Aorta (tissue), 5 donors: ENCODE measurements around the gene E2F4. TPM values are rescaled to one million over a fixed set of nuclear protein-coding genes. Genes with fewer than 3 reads are reported as not detected.

Experiments used
- ATAC-seq: fragments of 200-7000 bp; cut with Tn5 transposase; one replicate; pipeline ENCODE4 v1.9.1; 2022; ENCODE audit warnings: moderate library complexity; ENCODE audit not compliant: low FRiP score
- DNase-seq, 2 donors: peaks; one replicate each; pipeline ENCODE4 v3.0.0-alpha.2; 2020
- H3K27ac ChIP-seq, 2 donors: one replicate each; pipeline ENCODE4 v1.5.1; 2013; ENCODE audit warnings: low read length in 2 of 2, mild to moderate bottlenecking in 2 of 2, moderate library complexity in 2 of 2, control low read depth in 1 of 2, inconsistent platforms in 1 of 2, low read depth in 1 of 2
- H3K27me3 ChIP-seq, 2 donors: one replicate each; pipeline ENCODE4 v1.6.1; 2013; ENCODE audit warnings: control low read depth in 1 of 2, low read length in 1 of 2, mild to moderate bottlenecking in 1 of 2, moderate library complexity in 1 of 2; ENCODE audit not compliant: insufficient read depth in 2 of 2, control insufficient read depth in 1 of 2
- H3K36me3 ChIP-seq, 2 donors: one replicate each; pipeline ENCODE4 v1.6.1; 2013; ENCODE audit warnings: control low read depth in 1 of 2, low read length in 1 of 2, mild to moderate bottlenecking in 1 of 2; ENCODE audit not compliant: insufficient read depth in 2 of 2, control insufficient read depth in 1 of 2
- H3K4me1 ChIP-seq, 2 donors: one replicate each; pipeline ENCODE4 v1.6.1; 2013; ENCODE audit warnings: low read length in 2 of 2, control low read depth in 1 of 2, mild to moderate bottlenecking in 1 of 2, moderate library complexity in 1 of 2; ENCODE audit not compliant: insufficient read depth in 2 of 2, control insufficient read depth in 1 of 2
- H3K4me3 ChIP-seq, 2 donors: one replicate each; pipeline ENCODE4 v1.5.1; 2013; ENCODE audit warnings: low read length in 2 of 2, control low read depth in 1 of 2, mild to moderate bottlenecking in 1 of 2
- H3K9me3 ChIP-seq: one replicate; pipeline ENCODE4 v1.6.1; 2013; ENCODE audit warnings: mild to moderate bottlenecking, low read length; ENCODE audit not compliant: control insufficient read depth
- WGBS, 2 donors: extraction: QIAGEN DNeasy Blood & Tissue Kit; methylation state at CpG; one replicate each; pipeline ENCODE4 v1.1.7; 2013; 5-methylcytosine and 5-hydroxymethylcytosine counted together
- intact Hi-C, 2 donors: fragments of 100-400 bp; cut with DNase I; formaldehyde crosslinking; loops; one replicate each; pipeline versions ENCODE4 v1.14.2 to v1.15.0; 2022
- microRNA-seq, 2 donors: library from miRNA; unstranded; fragments of <30 nt; microRNA quantifications; one replicate each; pipeline ENCODE4 v1.2.0, GENCODE V29; 2020
- polyA plus RNA-seq, 2 donors: library from polyadenylated mRNA; stranded (reverse); fragments of 200-250 nt; gene quantifications; one replicate each; pipeline ENCODE4 v1.2.3, GENCODE V29; 2013
- total RNA-seq, 2 donors: library from RNA; stranded (reverse); fragmentation: NEBNext Ultra II Directional; extraction: Animal tissue kit (Norgen Biotek cat#: 25700); gene quantifications; one replicate each; pipeline ENCODE4 v1.2.1, GENCODE V29; 2021
- donor health status: healthy with polysubstance abuse.
- donor health status: Bipolar disorder and iron deficiency.
- donor health status: DM: no; HTN: no; CAD: no.
- donor health status: DM: no; HTN: no; CAD: no.
- donor health status: DM: yes; HTN: yes; CAD: no.

E2F4 gene
- total and polyA plus RNA-seq, 4 donors = 27.9 to 58.1 (median 52.2) TPM

- Histone ChIP-seq H3K27ac (peak overlapping the region in 1 of 2 donors; percentile 69), H3K4me1 (no peaks in the 10 kb centered on the region)
- no peak for ATAC-seq
Observed at GRCh38 chr16:67245674-67246080, 53.7 kb downstream of the E2F4 start.

GRCh38 chr16:67246081-67246755 is 54.3 kb downstream of the E2F4 start:
- H3K4me3 ChIP-seq = peak overlapping the region; percentile 60 to 78
- H3K27ac ChIP-seq = peak overlapping the region; percentile 7 to 69
- WGBS, 2 donors = 0% methylated on average over 36 to 48 of the region's 48 CpGs
- intact Hi-C loops = no loop called here
- no peaks in the 10 kb centered on the region for H3K9me3 ChIP-seq
- peak; percentile 87 to 92 for DNase-seq
- H3K36me3 ChIP-seq = no peaks in the 10 kb centered on the region
- no peaks in the 10 kb centered on the region for H3K4me1 ChIP-seq
- ATAC-seq = peak; percentile 64
- no peaks in the 10 kb centered on the region for H3K27me3 ChIP-seq

More at GRCh38 chr16:67245674-67246080, 53.7 kb downstream of the E2F4 start:
- H3K36me3 ChIP-seq = no peaks in the 10 kb centered on the region
- DNase-seq = no peak
- 10 to 12% methylated on average over 8 of the region's 8 CpGs for WGBS, 2 donors
- H3K9me3 ChIP-seq = no peaks in the 10 kb centered on the region
- intact Hi-C loops = no loop called here
- H3K27me3 ChIP-seq = no peaks in the 10 kb centered on the region
- H3K4me3 ChIP-seq = peak overlapping the region; percentile 60 to 78

- intact Hi-C loops = no loop called here
- no peaks in the 10 kb centered on the region for H3K4me1 ChIP-seq
- WGBS, 2 donors = 0% methylated on average over 26 of the region's 26 CpGs
Observed at GRCh38 chr16:67246756-67247191, 54.8 kb downstream of the E2F4 start.

GRCh38 chr16:67247192-67248072 is 55.5 kb downstream of the E2F4 start, which contains the start of gene FHOD1:
Gene FHOD1 (minus strand): TSS chr16:67247481. CDS start chr16:67247410, 71 bp downstream.
- Histone ChIP-seq H3K27ac (peak within 1 kb of the TSS in 1 of 2 donors; percentile 69), H3K27me3 (no peaks in the 10 kb centered on the region), H3K9me3 (no peaks in the 10 kb centered on the region), H3K4me1 (no peaks in the 10 kb centered on the region), H3K4me3 (peak within 1 kb of the TSS; percentile 60 to 78), H3K36me3 (no peaks in the 10 kb centered on the region)
- intact Hi-C loops = no loop called here
- WGBS, 2 donors = 0% methylated on average over 59 to 60 of the region's 60 CpGs
- ATAC-seq (peak; percentile 94), DNase-seq (peak; percentile 98 to 100)

More at GRCh38 chr16:67246756-67247191, 54.8 kb downstream of the E2F4 start:
- DNase-seq (peak; percentile 69 to 81), ATAC-seq (peak; percentile 1)
- H3K36me3 ChIP-seq = no peaks in the 10 kb centered on the region
- peak overlapping the region; percentile 60 to 78 for H3K4me3 ChIP-seq
- no peaks in the 10 kb centered on the region for H3K9me3 ChIP-seq
- H3K27me3 ChIP-seq = no peaks in the 10 kb centered on the region
- peak overlapping the region in 1 of 2 donors; percentile 58 for H3K27ac ChIP-seq

- H3K9me3 ChIP-seq = no peaks in the 10 kb centered on the region
- H3K27me3 ChIP-seq = no peaks in the 10 kb centered on the region
- DNase-seq (peak in 1 of 2 donors; percentile 45), ATAC-seq (no peak)
- 5 to 6% methylated on average over 7 of the region's 7 CpGs for WGBS, 2 donors
- intact Hi-C loops = no loop called here
- H3K4me3 ChIP-seq = no peak overlapping the region
- no peaks in the 10 kb centered on the region for H3K4me1 ChIP-seq
- H3K27ac ChIP-seq = no peak overlapping the region
- no peaks in the 10 kb centered on the region for H3K36me3 ChIP-seq
Observed at GRCh38 chr16:67248073-67248400, 56.1 kb downstream of the E2F4 start.

Small RNA genes within 50 kb of the gene (microRNA-seq; reads per million reads assigned to microRNA genes)
- 122 to 1,141 reads per million in 2 donors for gene MIR328

Other genes starting within 250 kb of the E2F4 start
- 1 to 10 TPM; 1.0 to 2.4 TPM for gene CES3, start 230.9 kb upstream of the E2F4 start, total RNA-seq
- gene CES3, start 230.9 kb upstream of the E2F4 start, polyA plus RNA-seq = 1 to 10 TPM in 1 of 2 donors, under 1 TPM in 1; 0.15 to 1.5 TPM
- 10 to 100 TPM in 1 of 2 donors, 1 to 10 TPM in 1; 5.5 to 14.2 TPM for gene CES4A, start 203.6 kb upstream of the E2F4 start, total RNA-seq
- gene CES4A, start 203.6 kb upstream of the E2F4 start, polyA plus RNA-seq = 10 to 100 TPM in 1 of 2 donors, 1 to 10 TPM in 1; 1.9 to 22.7 TPM
- gene CBFB, start 163.0 kb upstream of the E2F4 start, total RNA-seq = 10 to 100 TPM; 37.4 to 67.3 TPM
- gene CBFB, start 163.0 kb upstream of the E2F4 start, polyA plus RNA-seq = 10 to 100 TPM; 12.0 to 19.9 TPM
- 10 to 100 TPM; 13.7 to 20.7 TPM for gene PHAF1, start 82.2 kb upstream of the E2F4 start, total RNA-seq
- 10 to 100 TPM; 12.6 to 13.4 TPM for gene PHAF1, start 82.2 kb upstream of the E2F4 start, polyA plus RNA-seq
- gene B3GNT9, start 41.2 kb upstream of the E2F4 start, total RNA-seq = 10 to 100 TPM; 13.0 to 21.3 TPM
- 10 to 100 TPM in 1 of 2 donors, 1 to 10 TPM in 1; 3.9 to 22.4 TPM for gene B3GNT9, start 41.2 kb upstream of the E2F4 start, polyA plus RNA-seq
- 10 to 100 TPM; 17.1 to 24.3 TPM for gene TRADD, start 32.2 kb upstream of the E2F4 start, total RNA-seq
- gene TRADD, start 32.2 kb upstream of the E2F4 start, polyA plus RNA-seq = 10 to 100 TPM; 15.7 to 45.2 TPM
- 10 to 100 TPM in 1 of 2 donors, 1 to 10 TPM in 1; 7.3 to 20.8 TPM for gene FBXL8, start 32.2 kb upstream of the E2F4 start, total RNA-seq
- gene FBXL8, start 32.2 kb upstream of the E2F4 start, polyA plus RNA-seq = 10 to 100 TPM in 1 of 2 donors, 1 to 10 TPM in 1; 1.1 to 32.1 TPM
- 100 to 1,000 TPM in 1 of 2 donors, 10 to 100 TPM in 1; 22.2 to 101 TPM for gene HSF4, start 27.4 kb upstream of the E2F4 start, total RNA-seq
- 100 to 1,000 TPM in 1 of 2 donors, 10 to 100 TPM in 1; 25.0 to 133 TPM for gene HSF4, start 27.4 kb upstream of the E2F4 start, polyA plus RNA-seq
- 10 to 100 TPM; 24.4 to 47.2 TPM for gene NOL3, start 21.6 kb upstream of the E2F4 start, total RNA-seq
- 100 to 1,000 TPM in 1 of 2 donors, 10 to 100 TPM in 1; 67.5 to 122 TPM for gene NOL3, start 21.6 kb upstream of the E2F4 start, polyA plus RNA-seq
- 10 to 100 TPM; 18.1 to 33.8 TPM for gene MATCAP1, start 8.2 kb upstream of the E2F4 start, total RNA-seq
- gene MATCAP1, start 8.2 kb upstream of the E2F4 start, polyA plus RNA-seq = 10 to 100 TPM in 1 of 2 donors, 1 to 10 TPM in 1; 3.0 to 45.7 TPM
- 1 to 10 TPM; 1.3 to 4.4 TPM for gene EXOC3L1, start 2.0 kb upstream of the E2F4 start, total RNA-seq
- 1 to 10 TPM in 1 of 2 donors, under 1 TPM in 1; 0.51 to 1.8 TPM for gene EXOC3L1, start 2.0 kb upstream of the E2F4 start, polyA plus RNA-seq
- gene ELMO3, start 7.0 kb downstream of the E2F4 start, total RNA-seq = 1 to 10 TPM in 1 of 2 donors, under 1 TPM in 1; 0.97 to 3.4 TPM
- gene ELMO3, start 7.0 kb downstream of the E2F4 start, polyA plus RNA-seq = 1 to 10 TPM; 5.8 to 7.4 TPM
- 10 to 100 TPM; 24.7 to 33.1 TPM for gene TMEM208, start 35.0 kb downstream of the E2F4 start, total RNA-seq
- gene TMEM208, start 35.0 kb downstream of the E2F4 start, polyA plus RNA-seq = 10 to 100 TPM; 60.6 to 64.6 TPM
- 10 to 100 TPM; 28.2 to 47.9 TPM for gene FHOD1, start 55.3 kb downstream of the E2F4 start, total RNA-seq
- gene FHOD1, start 55.3 kb downstream of the E2F4 start, polyA plus RNA-seq = 10 to 100 TPM; 12.9 to 41.3 TPM
- 1 to 10 TPM; 1.6 to 1.7 TPM for gene SLC9A5, start 56.8 kb downstream of the E2F4 start, total RNA-seq
- 1 to 10 TPM; 1.1 to 2.9 TPM for gene SLC9A5, start 56.8 kb downstream of the E2F4 start, polyA plus RNA-seq
- 1 to 10 TPM; 2.5 to 6.9 TPM for gene PLEKHG4, start 87.4 kb downstream of the E2F4 start, total RNA-seq
- gene PLEKHG4, start 87.4 kb downstream of the E2F4 start, polyA plus RNA-seq = 10 to 100 TPM in 1 of 2 donors, 1 to 10 TPM in 1; 2.1 to 16.7 TPM
- gene KCTD19, start 134.6 kb downstream of the E2F4 start, total RNA-seq = under 1 TPM in 1 of 2 donors, not detected in 1; 0.12 TPM
- not detected for gene KCTD19, start 134.6 kb downstream of the E2F4 start, polyA plus RNA-seq
- under 1 TPM in 1 of 2 donors, not detected in 1; 0.51 TPM for gene LRRC36, start 134.7 kb downstream of the E2F4 start, total RNA-seq
- gene LRRC36, start 134.7 kb downstream of the E2F4 start, polyA plus RNA-seq = not detected
- gene TPPP3, start 201.3 kb downstream of the E2F4 start, total RNA-seq = 10 to 100 TPM in 1 of 2 donors, 1 to 10 TPM in 1; 7.2 to 13.5 TPM
- gene TPPP3, start 201.3 kb downstream of the E2F4 start, polyA plus RNA-seq = 10 to 100 TPM; 34.3 to 51.9 TPM
- gene ZDHHC1, start 224.3 kb downstream of the E2F4 start, total RNA-seq = 10 to 100 TPM in 1 of 2 donors, 1 to 10 TPM in 1; 8.4 to 14.8 TPM
- gene ZDHHC1, start 224.3 kb downstream of the E2F4 start, polyA plus RNA-seq = 10 to 100 TPM in 1 of 2 donors, 1 to 10 TPM in 1; 5.3 to 11.3 TPM
- 1 to 10 TPM in 1 of 2 donors, not detected in 1; 1.1 TPM for gene HSD11B2, start 239.0 kb downstream of the E2F4 start, total RNA-seq
- gene HSD11B2, start 239.0 kb downstream of the E2F4 start, polyA plus RNA-seq = 10 to 100 TPM in 1 of 2 donors, not detected in 1; 13.3 TPM